Activated CD4-positive, CD25-positive, alpha-beta regulatory T cell treated with anti-CD3 and anti-CD28 coated beads, Interleukin-2, amount 50 U/mL, for 16 hours (primary cell): ENCODE results near the gene TTC7B.

Source experiments
- DNase-seq: peaks from one replicate; pipeline ENCODE4 v3.0.0-alpha.2; 2020; ENCODE audit warnings: low read depth, low spot score

TTC7B gene

DNA sequence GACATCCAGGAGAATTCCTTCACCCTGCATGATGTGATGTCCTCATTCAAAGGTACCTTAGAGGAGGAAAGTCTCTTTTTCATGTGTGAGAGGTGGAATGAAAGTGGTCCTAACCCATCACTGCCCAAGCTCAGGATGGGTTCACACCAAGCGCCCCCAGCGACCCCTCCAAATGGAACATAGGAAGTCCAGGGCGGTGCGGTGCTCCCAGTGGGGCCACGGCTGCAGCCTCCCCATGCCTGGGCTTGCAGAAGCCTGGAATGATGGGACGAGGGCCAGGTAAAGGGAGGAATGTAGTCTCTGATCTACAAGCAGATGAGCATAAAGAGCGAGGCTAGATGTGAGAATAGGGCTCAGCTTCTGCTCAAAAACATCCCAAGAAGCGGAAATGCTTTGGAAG lies 196.3 kb downstream of the TTC7B start:
- DNase-seq = no peak

DNA sequence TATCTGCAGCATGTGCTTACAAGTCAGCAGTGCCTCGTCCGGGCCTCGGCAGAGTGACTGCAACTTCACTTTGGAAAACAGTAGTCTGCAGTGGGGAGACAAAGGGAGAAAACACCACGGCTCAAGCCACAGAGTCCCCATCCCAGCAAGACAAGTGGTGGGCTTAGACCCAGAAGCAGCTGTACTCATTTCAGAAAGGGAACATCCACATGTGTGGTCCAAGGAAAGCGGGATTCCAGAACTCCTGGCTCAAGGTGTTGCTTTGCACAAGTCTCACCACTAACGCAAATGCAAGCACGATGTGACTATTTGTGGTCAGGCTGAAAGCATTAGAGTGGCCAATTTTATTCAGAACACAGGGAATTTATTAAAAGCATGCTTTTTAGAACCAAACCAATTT lies 198.3 kb downstream of the TTC7B start:
- no peak for DNase-seq

DNA sequence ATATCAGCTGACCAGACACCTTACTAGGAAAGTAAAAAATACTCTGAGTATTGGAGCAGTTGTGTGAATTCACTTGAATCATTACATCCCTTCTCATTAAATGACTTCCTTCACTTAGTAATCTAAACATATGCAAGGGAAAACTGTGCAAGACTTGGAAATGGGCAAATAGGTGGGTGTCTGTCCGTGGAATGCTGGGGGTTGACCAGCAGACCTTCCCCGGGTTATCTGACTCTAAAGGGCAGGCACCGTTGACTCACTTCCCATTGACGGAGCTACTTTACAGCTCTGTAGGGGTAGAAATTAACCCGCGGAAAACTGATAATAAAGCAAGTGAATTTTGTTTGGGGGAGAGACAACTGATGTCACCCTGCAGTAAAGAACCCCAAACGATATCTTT lies 199.3 kb downstream of the TTC7B start:
- no peak for DNase-seq

DNA sequence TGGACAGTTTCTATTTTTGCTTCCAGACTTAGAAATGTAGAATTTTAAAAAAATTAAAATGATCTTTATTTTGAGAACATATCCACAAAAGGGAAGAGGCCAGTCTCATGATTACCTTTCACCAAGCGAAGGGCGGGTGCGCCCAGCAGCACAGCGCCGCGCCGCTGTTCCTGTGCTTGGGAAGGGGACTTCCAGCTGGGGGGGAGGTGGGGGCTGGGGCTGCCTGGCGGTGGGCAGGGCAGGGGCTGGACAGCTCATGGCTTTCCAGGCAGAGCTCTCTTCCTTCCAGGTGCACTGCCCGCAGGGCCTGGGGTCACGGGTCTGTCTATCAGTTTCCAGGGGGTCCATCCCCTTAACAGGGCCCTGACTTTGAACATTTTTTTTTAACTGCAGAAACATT lies 199.9 kb downstream of the TTC7B start:
- no peak for DNase-seq

DNA sequence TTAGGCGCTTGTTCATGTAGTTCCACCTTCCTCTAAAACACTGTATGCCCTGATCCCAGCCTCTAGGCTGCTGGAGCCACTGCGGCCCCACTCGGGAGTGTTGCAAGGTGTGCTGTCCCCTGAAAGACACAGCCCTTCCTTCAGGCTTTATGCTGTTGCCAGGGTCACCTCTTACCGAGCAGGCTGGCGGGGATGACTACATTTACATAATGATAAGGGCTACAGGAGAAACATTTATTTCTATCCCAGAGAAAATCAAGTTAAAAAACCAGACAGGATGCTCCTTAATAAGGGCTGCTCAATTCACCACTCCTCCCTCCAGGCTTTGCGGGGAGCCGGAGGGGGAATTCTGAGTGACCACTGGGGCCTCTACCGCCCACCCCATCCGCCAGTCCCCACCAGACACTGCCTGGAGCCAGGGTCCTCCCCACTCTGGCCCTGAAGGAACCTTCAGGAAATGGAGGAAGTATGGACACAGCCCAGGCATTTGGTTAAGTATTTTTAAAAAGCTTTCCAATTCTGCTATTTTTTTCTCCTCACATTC lies 200.6 kb downstream of the TTC7B start:
- DNase-seq = no peak

DNA sequence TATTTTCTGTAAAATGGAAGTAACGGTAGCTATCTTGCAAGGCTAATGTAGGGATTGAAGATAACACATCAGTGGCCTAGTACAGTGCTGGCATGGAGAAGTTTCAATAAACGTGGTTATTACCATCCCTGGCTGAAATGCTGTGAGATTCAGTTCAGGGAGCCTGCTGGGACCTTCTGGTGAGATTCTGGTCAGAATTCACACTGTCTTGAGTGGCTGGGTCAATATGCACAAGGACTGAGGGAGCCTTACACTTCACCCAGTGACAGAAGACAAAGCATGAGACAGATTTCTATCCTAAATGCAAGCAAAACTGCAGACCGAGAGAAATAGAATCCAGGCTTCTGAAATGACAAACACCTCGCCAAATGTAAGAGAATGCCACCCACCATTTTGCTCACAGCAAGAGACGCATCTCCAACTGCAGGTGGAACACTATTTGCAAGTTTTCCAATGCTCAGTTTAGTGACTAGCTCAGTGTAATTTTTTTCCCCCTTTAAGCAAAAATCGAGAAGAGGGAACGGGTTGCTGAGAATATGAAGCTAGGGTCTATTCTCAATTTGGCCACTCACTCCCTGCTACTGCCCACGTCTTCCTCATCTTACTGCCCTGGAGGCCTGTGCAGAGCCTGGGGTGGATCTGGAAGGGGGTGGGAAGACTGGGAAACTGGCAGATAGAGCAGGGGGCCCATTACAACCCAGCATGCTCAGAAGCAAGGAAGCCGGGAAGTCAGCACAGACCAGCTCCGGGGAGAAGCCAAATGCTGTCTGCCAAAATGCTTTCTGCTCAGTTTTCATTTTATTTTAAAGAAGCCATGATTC lies 201.3 kb downstream of the TTC7B start:
- no peak for DNase-seq

DNA sequence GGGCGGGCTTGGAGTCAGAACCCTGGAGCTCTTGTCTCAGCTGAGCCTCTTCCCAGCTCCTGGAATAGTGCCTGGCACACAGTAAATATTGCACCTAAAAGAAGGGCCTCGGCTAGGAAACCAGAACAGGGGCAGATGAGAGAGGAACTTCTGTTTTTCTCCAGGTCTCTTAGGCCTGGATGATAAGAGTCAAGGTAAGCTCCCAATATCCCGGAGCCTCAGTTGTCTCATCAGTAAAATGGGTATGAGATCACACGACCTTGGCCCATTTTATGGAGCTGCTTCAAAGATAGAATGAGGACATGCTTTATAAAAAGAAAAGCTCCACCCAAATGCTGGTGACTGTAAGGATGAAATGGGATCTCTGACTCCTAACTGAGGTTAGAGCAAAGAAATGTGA lies 202.2 kb downstream of the TTC7B start:
- DNase-seq = no peak

DNA sequence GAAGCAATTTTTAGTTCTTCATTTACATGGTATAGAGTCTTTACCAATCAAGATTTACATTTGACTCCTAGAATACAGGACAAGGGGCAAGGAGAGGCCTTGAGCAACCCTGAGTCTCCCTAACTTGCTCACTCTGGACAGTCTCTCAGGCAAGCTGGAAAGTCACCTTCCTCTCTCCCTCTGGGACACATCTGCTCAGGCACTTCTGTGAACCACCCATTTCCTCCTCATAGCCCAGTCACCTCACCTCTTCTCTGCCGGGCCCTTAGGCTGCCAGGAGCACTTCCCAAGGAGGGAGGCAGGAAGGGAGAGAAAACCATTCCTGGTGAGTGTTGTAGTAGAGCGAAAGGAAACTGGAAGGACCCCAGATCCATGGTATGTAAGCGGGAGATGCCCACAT lies 202.8 kb downstream of the TTC7B start:
- DNase-seq = no peak

DNA sequence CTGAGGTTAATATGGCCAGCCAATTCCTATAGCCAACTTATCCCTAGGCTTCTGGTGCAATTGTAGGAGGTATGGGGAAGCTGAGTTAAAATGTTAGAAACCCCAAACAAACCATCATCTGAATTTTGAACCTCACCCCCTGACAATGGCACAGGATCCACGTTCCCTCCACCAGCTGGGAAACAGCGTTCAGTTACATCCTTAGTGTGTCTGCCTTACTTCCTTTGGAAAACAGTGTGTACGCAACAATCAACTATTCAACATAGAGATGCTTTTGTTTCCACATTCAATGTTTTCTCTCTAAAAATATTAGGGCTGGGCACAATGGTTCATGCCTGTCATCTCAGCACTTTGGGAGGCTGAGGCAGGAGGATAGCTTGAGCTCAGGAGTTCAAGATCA lies 203.4 kb downstream of the TTC7B start:
- DNase-seq = no peak

DNA sequence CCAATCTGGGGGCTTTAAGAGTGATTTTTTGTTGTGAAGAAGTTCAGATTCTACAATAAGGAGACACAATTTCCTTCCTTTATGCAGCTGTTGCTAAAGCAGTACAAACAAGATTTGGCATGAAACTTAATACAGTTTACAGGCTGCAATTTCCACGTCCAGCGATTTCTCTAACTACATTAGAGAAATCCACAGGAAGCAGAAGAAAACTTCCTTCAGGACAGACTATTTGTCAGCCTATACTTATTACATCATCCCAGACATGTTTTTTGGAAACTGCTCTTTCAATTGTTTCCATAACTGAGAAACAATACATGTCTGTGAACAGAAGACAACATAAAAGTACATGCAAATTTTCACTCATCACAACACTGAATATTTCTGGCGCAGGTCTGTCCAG lies 204.3 kb downstream of the TTC7B start:
- no peak for DNase-seq

DNA sequence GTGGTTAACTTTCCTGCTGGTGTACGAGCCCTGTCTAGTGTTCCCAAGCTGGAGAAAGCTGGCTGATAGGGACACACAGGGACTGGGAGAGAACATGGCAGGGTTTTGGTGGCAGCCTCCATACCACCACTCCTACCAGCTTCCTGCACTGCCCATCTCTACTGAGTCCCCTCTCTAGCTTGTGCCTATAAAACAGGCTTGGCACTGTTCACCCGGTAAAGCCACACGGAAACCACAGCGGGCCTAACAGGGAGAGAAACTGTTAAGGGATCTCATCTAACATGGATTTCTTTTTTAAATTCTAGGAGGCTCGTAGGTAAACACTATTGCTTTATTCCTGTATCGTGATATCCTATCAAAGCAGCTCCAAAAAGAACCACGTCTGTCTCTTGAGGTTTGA lies 204.7 kb downstream of the TTC7B start:
- no peak for DNase-seq

DNA sequence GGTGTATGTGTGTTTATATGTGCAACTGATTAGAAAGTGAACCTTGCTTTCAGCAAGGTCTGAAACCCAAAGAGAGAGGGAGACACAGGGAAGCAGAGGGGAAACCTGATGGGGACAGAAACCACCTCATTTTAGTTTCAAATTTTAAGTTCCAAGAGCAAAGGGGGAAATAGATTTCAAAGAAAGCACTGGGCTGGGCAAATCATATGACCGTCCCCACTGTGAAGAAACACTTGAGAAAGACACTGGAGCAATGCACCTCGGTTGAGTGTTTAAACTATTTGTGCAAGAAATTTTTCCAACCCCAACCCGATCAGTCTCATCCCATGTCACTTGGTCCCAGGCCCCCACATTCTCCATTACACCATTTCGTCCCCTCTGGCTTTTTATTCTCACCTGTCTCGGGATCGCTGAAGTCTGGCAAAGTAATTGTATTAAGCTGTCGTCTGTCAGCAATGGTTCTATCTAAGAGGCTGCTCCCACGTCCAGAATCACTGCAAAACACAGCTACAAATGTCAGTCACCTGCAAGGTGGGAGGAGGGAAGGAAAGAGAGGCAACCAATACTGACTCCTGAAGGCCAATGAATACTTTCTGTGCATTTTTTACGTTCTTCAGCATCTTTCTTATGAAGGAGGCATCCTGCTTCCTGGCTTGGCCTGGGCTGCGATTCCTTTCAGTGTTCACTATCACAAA lies 205.7 kb downstream of the TTC7B start:
- no peak for DNase-seq

DNA sequence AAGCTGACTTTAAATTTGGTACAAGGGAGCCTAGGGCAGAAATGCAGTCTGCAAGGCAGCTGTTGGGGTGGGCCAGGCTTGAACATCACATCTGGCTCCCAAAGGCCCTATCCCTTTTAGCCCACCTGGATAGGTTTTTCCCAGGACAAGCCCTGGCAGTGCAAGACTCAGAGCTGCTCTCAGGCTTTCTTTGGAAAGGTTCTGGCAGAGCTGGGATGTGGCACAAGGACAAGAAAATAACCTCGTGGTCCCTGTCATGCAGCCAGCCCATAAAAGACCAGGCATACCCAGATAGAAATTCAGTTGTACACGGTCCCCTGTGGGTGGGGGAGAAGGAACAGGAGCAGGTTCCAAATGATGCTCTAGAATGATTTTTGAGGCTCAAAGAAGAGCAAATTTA lies 206.9 kb downstream of the TTC7B start:
- DNase-seq = no peak

DNA sequence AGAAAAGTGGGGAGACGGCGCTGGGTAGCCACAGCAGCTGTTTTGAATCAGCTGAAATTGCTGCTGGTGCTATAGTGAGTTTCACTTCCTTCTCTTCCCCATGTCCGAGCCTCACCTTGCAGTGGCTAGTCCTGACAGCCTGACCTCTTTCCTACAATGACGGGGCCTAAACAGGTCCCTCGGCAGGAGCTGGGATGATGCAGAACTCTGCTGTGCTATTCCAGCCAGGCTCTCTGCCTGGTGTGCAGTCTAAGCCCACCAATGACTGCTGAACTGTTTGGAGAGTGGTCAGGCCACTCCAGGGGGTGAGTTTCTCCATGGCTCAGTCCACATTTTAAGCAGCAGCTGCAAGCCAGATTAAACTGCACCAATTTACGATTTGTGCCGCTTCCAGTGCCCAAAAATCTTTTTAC lies 207.3 kb downstream of the TTC7B start:
- no peak for DNase-seq

DNA sequence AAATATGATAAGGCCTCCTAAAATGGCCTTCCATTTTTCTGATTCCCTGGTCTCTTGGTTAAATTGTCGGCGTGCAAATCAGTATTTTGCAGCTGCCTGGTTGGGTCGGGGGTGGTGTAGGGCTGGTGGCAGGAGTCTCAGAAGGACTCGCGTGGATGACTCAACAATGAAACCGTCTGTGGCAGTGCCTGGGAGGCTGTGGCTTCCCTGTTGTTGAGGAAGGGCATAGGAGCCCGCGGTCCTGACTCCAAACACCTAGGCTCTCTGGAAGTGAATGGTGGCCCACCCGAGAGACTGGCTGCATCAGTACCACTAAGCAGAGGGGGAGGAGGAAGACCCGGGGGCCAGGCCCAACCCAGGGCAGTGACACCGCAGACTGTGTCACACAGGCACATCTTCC lies 207.9 kb downstream of the TTC7B start:
- no peak for DNase-seq

DNA sequence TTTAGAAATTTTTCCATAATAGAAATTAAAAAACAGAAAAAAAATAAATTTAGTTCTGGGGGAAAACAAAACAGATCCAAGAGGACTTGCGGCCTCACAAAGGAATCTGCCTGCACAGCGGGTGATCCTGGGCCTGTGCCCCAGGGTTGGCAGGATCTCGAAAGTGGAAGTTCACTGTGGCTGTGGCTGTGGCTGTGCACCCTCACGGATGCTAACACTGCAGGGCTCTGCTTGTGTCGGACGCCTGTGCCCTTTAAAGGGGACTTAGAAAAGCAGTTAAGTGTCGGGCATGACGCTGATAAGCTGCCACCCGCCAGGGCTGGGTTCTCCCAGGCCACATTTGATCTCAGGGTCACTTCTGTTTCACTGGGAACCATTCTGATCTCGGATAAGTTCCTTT lies 209.1 kb downstream of the TTC7B start:
- no peak for DNase-seq

DNA sequence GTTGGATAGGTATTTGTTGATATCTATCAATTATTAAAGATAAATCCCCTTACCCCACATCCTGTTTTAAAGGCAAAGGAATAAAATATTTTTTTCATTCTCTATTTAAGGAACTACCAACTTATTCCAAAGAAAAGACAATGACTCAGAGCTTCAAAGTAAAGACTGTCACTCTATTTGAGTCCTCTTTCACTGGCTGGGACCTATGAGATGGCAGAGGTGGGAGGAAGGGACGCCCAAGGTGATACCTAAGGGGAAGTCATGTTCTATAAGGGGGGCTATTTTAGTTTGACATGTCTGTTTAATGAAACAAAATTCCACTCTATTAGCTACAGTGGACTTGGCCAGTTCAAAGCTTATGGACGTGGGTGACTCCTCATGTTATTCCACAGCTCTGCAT lies 209.8 kb downstream of the TTC7B start:
- no peak for DNase-seq

DNA sequence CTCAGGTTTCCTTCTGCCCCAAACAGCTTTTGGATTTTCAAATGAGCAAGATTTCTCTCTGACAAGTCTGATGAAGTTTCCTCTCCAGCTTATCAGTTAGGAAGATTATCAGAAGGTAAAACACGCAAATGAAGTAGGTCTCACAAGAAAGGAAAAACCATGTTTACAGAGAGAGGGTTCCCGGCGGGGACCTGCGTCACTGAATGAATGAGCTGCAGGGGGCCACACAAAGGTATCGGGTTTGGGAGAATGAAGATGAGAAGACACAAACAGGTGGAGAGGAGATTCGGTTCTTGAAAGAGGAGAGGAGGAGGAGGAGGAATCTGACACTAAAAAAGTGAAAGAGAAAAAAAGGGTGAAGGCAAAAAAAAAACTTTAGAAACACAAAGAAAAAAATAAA lies 210.8 kb downstream of the TTC7B start:
- DNase-seq = no peak

DNA sequence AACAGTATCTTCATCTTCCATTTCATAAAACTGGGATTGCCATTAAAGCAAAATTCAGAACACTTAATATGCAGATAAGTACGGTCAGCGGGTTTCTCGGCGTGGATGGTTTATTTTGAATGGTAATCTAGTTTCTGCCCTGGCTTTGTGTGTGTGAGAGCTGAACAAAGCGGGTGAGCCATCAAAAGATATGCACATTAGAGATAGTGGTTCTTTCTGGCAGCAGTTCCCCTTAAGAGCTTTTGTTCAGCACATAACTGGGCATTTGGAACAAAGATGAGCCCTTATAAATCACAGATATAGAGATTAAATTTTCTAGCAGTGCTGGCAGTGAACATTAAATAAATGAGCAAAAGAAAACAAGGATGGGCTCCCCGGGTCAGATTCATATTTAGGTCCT lies 211.9 kb downstream of the TTC7B start:
- no peak for DNase-seq

DNA sequence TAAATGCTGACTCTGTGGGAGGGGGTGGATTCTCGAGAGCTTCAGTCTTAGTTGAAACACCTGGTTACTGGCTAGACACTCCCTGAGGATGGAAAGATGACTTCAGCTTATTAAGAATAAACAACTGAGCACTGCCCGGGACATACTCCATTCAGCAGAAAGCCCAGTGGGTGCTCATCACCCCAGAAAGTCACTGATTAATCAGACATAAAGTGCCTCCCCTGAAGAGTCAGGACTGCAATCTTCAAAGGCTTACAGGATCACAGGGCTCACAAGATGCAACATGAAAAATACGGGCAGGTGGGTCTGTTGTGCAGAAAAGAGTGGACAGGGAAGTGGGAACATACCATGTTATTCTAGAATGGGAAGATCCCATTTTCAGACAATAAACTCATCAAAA lies 212.4 kb downstream of the TTC7B start:
- no peak for DNase-seq

DNA sequence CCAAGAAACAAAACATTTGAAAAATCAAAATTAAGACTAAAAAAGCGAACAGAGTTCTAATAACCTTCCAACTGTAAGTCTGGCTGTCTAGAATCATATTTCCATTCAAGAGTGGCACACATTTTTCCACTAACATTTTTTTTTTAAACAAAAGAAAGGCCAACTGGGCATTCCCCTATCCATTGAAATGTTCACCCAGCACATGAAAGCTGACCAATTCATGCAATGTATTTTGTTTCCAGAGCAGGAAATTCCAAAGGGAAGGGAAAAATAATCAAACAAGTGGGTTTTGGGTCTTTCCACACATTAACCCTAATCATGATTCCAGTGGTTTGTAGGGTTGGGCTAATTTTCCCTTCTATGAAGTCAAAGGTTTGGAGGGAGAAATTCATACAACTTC lies 212.9 kb downstream of the TTC7B start:
- no peak for DNase-seq

DNA sequence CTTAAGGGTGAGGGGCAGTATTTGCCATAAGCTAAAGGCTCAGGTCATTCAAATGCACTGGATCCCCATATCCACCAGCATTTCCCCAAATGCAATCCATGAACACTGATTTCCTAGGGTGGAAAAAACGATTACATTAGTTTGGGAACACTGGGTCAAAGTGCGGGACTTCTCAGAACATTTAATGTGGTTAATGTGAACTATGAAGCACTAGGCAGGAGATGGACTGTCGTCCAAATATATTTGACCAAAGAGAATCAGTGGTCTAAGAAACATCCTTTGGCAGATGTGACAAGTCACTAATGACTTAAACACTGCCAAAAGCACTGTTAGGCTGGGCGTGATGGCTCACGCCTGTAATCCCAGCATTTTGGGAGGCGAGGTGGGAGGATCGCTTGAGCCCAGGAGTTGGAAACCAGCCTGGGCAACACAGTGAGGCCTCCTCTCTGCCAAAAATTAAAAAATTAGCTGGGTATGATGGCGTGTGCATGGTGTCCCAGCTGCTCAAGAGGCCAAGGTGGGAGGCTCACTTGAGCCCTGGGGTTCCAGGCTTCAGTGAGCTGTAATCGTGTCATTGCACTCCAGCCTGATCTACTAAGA lies 214.0 kb downstream of the TTC7B start:
- DNase-seq = no peak

DNA sequence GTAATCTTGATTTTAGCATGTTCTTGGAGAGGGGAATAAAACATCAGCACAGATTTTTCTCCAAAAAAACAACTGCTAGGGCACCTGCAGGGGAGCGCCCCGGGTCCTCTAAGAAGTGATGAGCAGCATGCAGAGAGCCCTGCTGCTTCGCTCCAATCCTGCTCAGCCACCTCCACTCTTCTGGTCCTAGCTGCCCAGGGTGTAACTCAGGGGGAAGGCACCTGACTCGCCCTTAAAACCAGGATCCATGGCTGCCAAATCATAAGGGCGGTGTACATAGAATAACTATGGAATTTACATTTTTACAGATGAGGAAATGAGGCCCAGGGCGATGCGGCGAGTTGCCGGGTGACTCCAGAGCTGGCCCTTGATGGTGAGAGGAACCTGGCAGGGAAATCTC lies 214.7 kb downstream of the TTC7B start:
- no peak for DNase-seq
